ENCODE data around the gene ABCC3. TPM values are rescaled to one million over a fixed set of nuclear protein-coding genes. Genes with fewer than 3 reads are reported as not detected.

ABCC3 gene
- total and polyA plus RNA-seq, 9 of the 15 experiments (the other 6 are each of a cell fraction or from before 2014, with no cell fraction given), result 0.03 to 1.6 (median 0.42) TPM; not detected in 5

- TF ChIP-seq ZBTB40 (IDR thresholded peaks at IDR 0.05), result no peak
- TF ChIP-seq ZBTB40 (CRISPR knock-in tag; IDR thresholded peaks at IDR 0.05), result no peak
- no peak for TF ChIP-seq FOXK1 (CRISPR knock-in tag; IDR thresholded peaks at IDR 0.05; ENCODE audit: borderline replicate concordance)
- no peak for TF ChIP-seq ZNF584 (CRISPR knock-in tag; IDR thresholded peaks at IDR 0.05; ENCODE audit: low read depth)
Measured at GRCh38 chr17:50638606-50638965, 3.9 kb downstream of the ABCC3 start (continued).
